ENCODE results near the gene CD48.

- TF ChIP-seq CTCF (conservative IDR thresholded peaks at IDR 0.05; ENCODE audit: low read length) (no peak), EZH2phosphoT487 (IDR thresholded peaks at IDR 0.05; ENCODE audit: borderline replicate concordance, low read depth, low read length) (no peak)
Measured at GRCh38 chr1:160746836-160747500, 35.3 kb upstream of the CD48 start.

Data from OCI-LY7 (cell line).